Measurements from ENCODE around the gene BCORL1.

- TF ChIP-seq CTCF (IDR thresholded peaks at IDR 0.05; ENCODE audit: control extremely low read depth in 1 of 3, insufficient read depth in 1 of 3, low read depth in 1 of 3, low read length in 3 of 3) (no peak), POLR2A (IDR thresholded peaks at IDR 0.05; ENCODE audit: control extremely low read depth in 1 of 2, low read depth in 2 of 2, low read length in 2 of 2) (no peak), RFX5 (IDR thresholded peaks at IDR 0.05; ENCODE audit: borderline replicate concordance, low read depth, low read length) (no peak), JUN (IDR thresholded peaks at IDR 0.05; ENCODE audit: low read depth, low read length) (no peak), HDAC6 (IDR thresholded peaks at IDR 0.05; ENCODE audit: low read depth, low read length) (no peak), MAFK (IDR thresholded peaks at IDR 0.05; ENCODE audit: low read depth, low read length) (no peak), NRF1 (IDR thresholded peaks at IDR 0.05; ENCODE audit: low read depth, low read length) (no peak), ZNF274 (IDR thresholded peaks at IDR 0.05; ENCODE audit: borderline replicate concordance, extremely low read depth, low read length) (no peak), EP300 (IDR thresholded peaks at IDR 0.05; ENCODE audit: borderline replicate concordance in 1 of 2, low read depth in 2 of 2, low read length in 2 of 2) (no peak), USF2 (IDR thresholded peaks at IDR 0.05; ENCODE audit: low read length) (no peak), CEBPB (IDR thresholded peaks at IDR 0.05; ENCODE audit: low read depth, low read length) (no peak), POLR2AphosphoS5 (IDR thresholded peaks at IDR 0.05; ENCODE audit: low read depth, low read length) (no peak), RAD21 (IDR thresholded peaks at IDR 0.05 in 1 of 2, conservative IDR thresholded peaks at IDR 0.05 in 1 of 2; ENCODE audit: low read depth in 2 of 2, low read length in 2 of 2) (no peak), MAX (IDR thresholded peaks at IDR 0.05) (no peak)
These were observed 23.0 kb upstream of the BCORL1 start for GRCh38 chrX:129959493-129959832.
